Activated CD8-positive, alpha-beta T cell treated with anti-CD3 and anti-CD28 coated beads, Interleukin-2, amount 10 ng/mL, durations not matched to agents 7 days and 5 days (primary cell): ENCODE data around the gene ASTN2. TPM values are rescaled to one million over a fixed set of nuclear protein-coding genes. Genes with fewer than 3 reads are reported as not detected.

Experiments
- ATAC-seq: fragments of 150-1000 bp; cut with Tn5 transposase; one replicate; pipeline ENCODE4 v1.10.0; 2021; ENCODE audit warnings: moderate library complexity
- CTCF ChIA-PET: fragments of 350-600 bp; sonication (Branson Sonifier 250); formaldehyde crosslinking; loops from one replicate; lab custom pipeline; 2021; ENCODE audit warnings: antibody characterized with exemption; lab: Charles Lee
- POLR2A ChIA-PET: fragments of 350-600 bp; sonication (Branson Sonifier 250); formaldehyde crosslinking; loops from one replicate; lab custom pipeline; 2021; ENCODE audit warnings: antibody characterized with exemption; lab: Charles Lee
- DNase-seq: peaks from one replicate; pipeline ENCODE4 v3.0.0-alpha.2; 2020
- H3K27ac Mint-ChIP-seq: one replicate; pipeline ENCODE4 v1.8.0; 2021; ENCODE audit warnings: mild to moderate bottlenecking, mixed read lengths
- H3K27me3 Mint-ChIP-seq: one replicate; pipeline ENCODE4 v1.8.0; 2021; ENCODE audit warnings: low read depth, mixed read lengths
- H3K36me3 Mint-ChIP-seq: one replicate; pipeline ENCODE4 v1.8.0; 2021; ENCODE audit warnings: low read depth, mixed read lengths
- H3K4me1 Mint-ChIP-seq: one replicate; pipeline ENCODE4 v1.8.0; 2021; ENCODE audit warnings: low read depth, mixed read lengths
- H3K4me3 Mint-ChIP-seq: one replicate; pipeline ENCODE4 v1.8.0; 2021; ENCODE audit warnings: mild to moderate bottlenecking, mixed read lengths
- H3K9me3 Mint-ChIP-seq: one replicate; pipeline ENCODE4 v1.8.0; 2022; ENCODE audit warnings: mixed read lengths; ENCODE audit not compliant: insufficient read depth
- total RNA-seq, 2 experiments: library from RNA; stranded (reverse); gene quantifications; one replicate each; pipeline ENCODE4 v1.2.3, GENCODE V29; 2021

ASTN2 gene
- total RNA-seq, 2 experiments from 2014 or later: 4.7 to 4.9 TPM

DNA sequence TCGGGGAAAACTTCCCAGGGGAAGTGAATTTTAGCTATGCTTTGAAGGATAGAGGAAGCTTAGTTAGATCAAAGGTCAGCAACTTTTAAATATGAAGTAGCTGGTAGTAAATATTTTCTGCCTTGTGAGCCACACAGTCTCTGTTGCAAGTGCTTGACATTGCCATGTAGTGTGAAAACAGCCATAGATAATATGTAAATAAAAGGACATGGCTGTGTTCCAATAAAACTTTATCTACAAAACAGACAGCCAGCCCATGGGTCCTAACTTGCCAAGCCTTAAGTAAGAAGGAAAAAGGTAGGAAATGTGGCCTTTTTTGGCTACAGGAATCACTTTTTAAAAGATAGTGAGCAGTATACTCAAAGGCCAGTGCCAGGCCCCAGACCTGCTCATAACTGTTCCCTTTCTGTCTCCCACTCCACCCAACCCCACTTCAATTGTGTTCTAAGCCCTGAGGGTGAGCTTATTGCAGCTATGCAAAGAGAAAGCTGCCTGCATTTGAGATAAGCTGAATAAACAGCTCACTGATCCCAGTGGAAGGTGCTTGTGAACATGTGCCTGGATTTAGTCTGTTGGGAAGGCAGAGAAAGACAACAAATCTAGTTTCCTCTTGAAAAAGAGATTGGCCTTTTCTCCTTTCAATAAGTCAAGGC lies 840.7 kb downstream of the ASTN2 start:
- no peak overlapping the region for H3K27ac Mint-ChIP-seq
- ChIA-PET POLR2A (no interaction called here), CTCF (no interaction called here)
- H3K36me3 Mint-ChIP-seq: no peaks in the 10 kb centered on the region
- no peaks in the 10 kb centered on the region for H3K9me3 Mint-ChIP-seq
- no peaks in the 10 kb centered on the region for H3K27me3 Mint-ChIP-seq
- DNase-seq: no peak
- H3K4me3 Mint-ChIP-seq: no peak overlapping the region
- no peak for ATAC-seq
- no peaks in the 10 kb centered on the region for H3K4me1 Mint-ChIP-seq

- ChIA-PET POLR2A (no interaction called here), CTCF (interaction anchor here (1.0 to 1.3 kb wide), 5 partner anchors 12 to 981 kb away, joined by 3 to 6 read pairs (median 4); no protein-coding TSS in a partner anchor)
- Mint-ChIP-seq H3K27ac (no peak overlapping the region), H3K4me1 (no peaks in the 10 kb centered on the region), H3K27me3 (no peaks in the 10 kb centered on the region), H3K9me3 (no peaks in the 10 kb centered on the region), H3K36me3 (no peaks in the 10 kb centered on the region), H3K4me3 (no peak overlapping the region)
- ATAC-seq (peak; percentile 57), DNase-seq (peak; percentile 43)
These were observed 842.6 kb downstream of the ASTN2 start for GRCh38 chr9:116572095-116572748.

DNA sequence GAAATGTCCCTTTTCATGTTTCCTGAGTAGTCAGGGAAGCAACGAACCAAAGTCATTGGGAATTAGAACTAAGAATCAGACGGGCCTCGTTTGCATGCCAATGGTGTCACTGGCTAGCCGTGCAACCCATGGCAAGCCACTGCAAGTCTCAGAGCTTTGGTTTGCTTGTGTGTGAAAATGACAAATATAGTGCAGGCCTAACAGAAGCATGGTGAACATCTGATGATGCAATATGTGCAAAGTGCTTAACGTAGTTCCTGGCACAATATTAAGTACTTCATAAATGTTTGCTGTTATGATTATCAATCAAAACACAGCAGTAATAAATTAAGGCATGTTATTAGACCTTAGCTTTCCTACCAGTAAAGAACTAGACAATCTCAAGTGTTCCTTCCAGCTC lies 845.7 kb downstream of the ASTN2 start:
- CTCF ChIA-PET: no interaction called here
- Mint-ChIP-seq H3K4me1 (no peaks in the 10 kb centered on the region), H3K27me3 (no peaks in the 10 kb centered on the region), H3K36me3 (no peaks in the 10 kb centered on the region), H3K4me3 (no peak overlapping the region), H3K9me3 (no peaks in the 10 kb centered on the region), H3K27ac (no peak overlapping the region)
- POLR2A ChIA-PET: no interaction called here
- no peak for DNase-seq
- ATAC-seq: no peak

- ChIA-PET CTCF (no interaction called here), POLR2A (no interaction called here)
- Mint-ChIP-seq H3K27ac (no peak overlapping the region), H3K9me3 (no peaks in the 10 kb centered on the region), H3K27me3 (no peaks in the 10 kb centered on the region), H3K4me3 (no peak overlapping the region), H3K4me1 (no peaks in the 10 kb centered on the region), H3K36me3 (no peaks in the 10 kb centered on the region)
- no peak for DNase-seq
- ATAC-seq: no peak
These were observed 848.0 kb downstream of the ASTN2 start for GRCh38 chr9:116566677-116567488.

DNA sequence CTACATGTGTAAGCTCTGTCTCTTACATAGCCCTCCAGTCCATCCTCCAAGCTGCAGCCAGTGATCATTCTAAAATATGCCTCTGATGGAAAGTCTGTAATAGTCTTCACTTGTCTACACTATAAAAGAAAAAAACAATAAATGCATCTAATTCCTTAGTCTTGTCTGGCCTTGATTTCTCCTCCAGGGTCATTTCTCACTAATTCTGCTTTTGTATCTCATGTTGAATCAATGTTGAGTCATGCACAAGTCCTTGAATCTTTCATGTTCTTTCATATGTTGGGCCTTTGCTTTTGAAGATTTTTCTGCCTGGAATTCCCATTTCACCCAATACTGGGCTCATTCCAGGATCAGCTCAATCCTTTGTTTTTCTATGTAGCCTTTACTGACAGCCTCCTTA lies 848.9 kb downstream of the ASTN2 start:
- CTCF ChIA-PET: no interaction called here
- no peaks in the 10 kb centered on the region for H3K4me1 Mint-ChIP-seq
- no peaks in the 10 kb centered on the region for H3K9me3 Mint-ChIP-seq
- POLR2A ChIA-PET: no interaction called here
- H3K27ac Mint-ChIP-seq: no peak overlapping the region
- H3K36me3 Mint-ChIP-seq: no peaks in the 10 kb centered on the region
- ATAC-seq (no peak), DNase-seq (no peak)
- no peaks in the 10 kb centered on the region for H3K27me3 Mint-ChIP-seq
- H3K4me3 Mint-ChIP-seq: no peak overlapping the region

- no peaks in the 10 kb centered on the region for H3K9me3 Mint-ChIP-seq
- DNase-seq (no peak), ATAC-seq (no peak)
- CTCF ChIA-PET: no interaction called here
- H3K4me1 Mint-ChIP-seq: no peaks in the 10 kb centered on the region
- POLR2A ChIA-PET: no interaction called here
- no peak overlapping the region for H3K4me3 Mint-ChIP-seq
- no peaks in the 10 kb centered on the region for H3K36me3 Mint-ChIP-seq
- H3K27ac Mint-ChIP-seq: no peak overlapping the region
- H3K27me3 Mint-ChIP-seq: no peaks in the 10 kb centered on the region
These were observed 850.5 kb downstream of the ASTN2 start for GRCh38 chr9:116564266-116564793.

- POLR2A ChIA-PET: no interaction called here
- CTCF ChIA-PET: interaction anchor here (0.9 kb wide), 1 partner anchor 13 kb away, joined by 6 read pairs; no protein-coding TSS in a partner anchor
- no peaks in the 10 kb centered on the region for H3K27me3 Mint-ChIP-seq
- DNase-seq: no peak
- no peak overlapping the region for H3K4me3 Mint-ChIP-seq
- no peaks in the 10 kb centered on the region for H3K4me1 Mint-ChIP-seq
- no peaks in the 10 kb centered on the region for H3K36me3 Mint-ChIP-seq
- H3K27ac Mint-ChIP-seq: no peak overlapping the region
- ATAC-seq: no peak
- H3K9me3 Mint-ChIP-seq: no peaks in the 10 kb centered on the region
These were observed 855.9 kb downstream of the ASTN2 start for GRCh38 chr9:116558818-116559540.

DNA sequence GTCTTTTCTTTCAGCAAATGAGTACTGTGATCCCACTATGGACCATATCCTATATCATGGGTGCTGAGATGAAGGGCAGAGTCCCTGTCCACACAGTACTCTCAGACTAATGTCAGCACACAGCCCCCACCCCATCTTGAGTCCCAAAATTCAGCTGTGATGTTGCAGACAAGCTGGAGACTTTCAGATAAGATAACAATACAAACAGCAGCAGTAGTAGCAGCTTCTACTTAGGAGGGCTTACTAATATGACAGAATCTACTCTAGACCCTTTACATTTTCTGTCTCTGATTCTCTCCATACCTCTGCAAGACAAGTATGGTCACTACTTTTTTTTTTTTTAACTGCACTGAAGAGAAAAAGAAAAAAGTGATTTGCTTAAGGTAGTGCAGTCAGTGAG lies 856.8 kb downstream of the ASTN2 start:
- ChIA-PET CTCF (interaction anchor here (0.8 to 0.9 kb wide), 2 partner anchors 14 to 84 kb away, joined by 3 to 6 read pairs; no protein-coding TSS in a partner anchor), POLR2A (no interaction called here)
- Mint-ChIP-seq H3K27ac (no peak overlapping the region), H3K36me3 (no peaks in the 10 kb centered on the region), H3K4me3 (no peak overlapping the region), H3K4me1 (no peaks in the 10 kb centered on the region), H3K27me3 (no peaks in the 10 kb centered on the region), H3K9me3 (no peaks in the 10 kb centered on the region)
- no peak for ATAC-seq
- no peak for DNase-seq

DNA sequence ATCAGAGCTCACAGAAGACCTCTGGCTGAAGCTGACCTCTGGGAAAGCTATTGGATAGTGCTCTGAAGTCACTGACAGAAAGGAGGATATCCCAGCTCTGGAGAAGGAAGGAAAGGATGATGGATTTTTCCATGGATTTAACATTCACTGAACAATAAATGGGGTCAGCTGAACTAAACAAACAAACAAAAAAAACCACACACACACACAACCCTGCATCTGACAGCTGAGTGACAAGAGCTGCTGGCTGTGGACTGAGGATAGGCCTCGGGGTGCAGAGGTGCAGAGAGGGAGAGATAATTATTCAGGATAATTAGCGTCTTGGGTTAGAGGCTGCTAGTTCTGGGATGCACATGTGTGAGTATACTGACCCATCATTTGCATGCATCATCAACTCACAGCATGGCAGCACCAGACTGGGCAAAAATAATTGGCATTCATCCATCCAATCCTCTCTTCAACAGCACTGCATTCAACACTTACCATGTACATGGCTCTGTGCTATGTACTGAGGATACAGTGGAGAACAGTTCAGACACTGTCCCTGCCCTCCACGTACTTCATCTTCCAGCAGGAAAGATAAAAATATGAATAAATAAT lies 859.2 kb downstream of the ASTN2 start:
- no peak overlapping the region for H3K4me3 Mint-ChIP-seq
- DNase-seq (no peak), ATAC-seq (no peak)
- no peaks in the 10 kb centered on the region for H3K9me3 Mint-ChIP-seq
- ChIA-PET POLR2A (no interaction called here), CTCF (no interaction called here)
- H3K27me3 Mint-ChIP-seq: no peaks in the 10 kb centered on the region
- no peaks in the 10 kb centered on the region for H3K36me3 Mint-ChIP-seq
- no peak overlapping the region for H3K27ac Mint-ChIP-seq
- H3K4me1 Mint-ChIP-seq: no peaks in the 10 kb centered on the region

DNA sequence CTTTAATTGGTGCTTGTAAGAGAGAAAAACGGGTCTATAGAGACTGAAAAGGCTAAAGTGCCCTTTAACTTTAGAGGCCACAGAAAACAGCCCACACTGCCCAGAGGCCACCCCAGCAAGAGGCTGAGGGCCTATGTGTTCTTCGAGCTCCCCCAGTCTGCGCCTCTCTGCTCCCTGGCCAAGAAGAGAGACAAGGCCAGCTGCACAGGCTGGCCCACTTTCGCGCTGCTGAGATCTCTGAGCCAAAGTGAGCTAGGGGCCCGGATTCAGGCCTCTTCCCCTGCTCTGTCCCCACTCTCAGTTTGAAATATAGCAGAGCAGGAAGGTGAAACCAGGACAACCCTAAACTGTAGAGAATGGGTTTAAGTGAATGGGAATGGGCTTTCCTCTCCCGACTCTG lies 859.7 kb downstream of the ASTN2 start:
- H3K27me3 Mint-ChIP-seq: no peaks in the 10 kb centered on the region
- POLR2A ChIA-PET: no interaction called here

DNA sequence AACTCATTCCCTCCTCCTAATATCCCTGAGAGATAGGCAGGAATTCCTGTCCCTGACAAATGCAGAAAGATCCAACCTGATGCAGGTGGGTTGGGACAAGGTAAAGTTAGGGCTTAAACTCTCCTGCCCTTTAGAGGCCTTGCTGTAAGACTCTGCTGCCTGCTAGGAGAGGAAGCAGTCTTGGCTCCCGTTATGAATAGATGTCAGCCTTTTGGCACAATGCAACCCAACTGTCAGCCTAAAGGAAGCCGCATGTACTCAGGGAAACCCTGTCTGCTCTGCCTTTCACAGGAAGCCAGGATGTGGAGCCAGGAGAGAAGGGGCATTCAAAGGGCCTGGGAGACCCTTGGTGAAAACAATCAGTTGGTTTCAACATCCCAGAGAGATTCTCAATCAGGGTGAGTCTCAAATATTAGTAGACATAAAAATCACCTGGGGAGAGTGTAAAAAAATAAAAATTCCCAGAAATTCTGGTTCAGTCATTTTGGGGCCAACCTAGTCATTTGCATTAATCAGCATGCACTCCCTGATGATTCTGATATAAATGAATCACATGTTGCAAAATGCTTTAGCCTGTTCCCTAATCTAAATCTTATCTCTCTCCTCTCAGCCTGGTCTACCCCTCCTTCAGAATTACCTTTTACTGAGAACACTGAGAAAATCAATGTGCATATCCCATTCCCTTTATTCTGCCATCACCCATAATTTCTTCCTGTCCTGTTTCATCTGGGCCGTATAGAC lies 864.0 kb downstream of the ASTN2 start:
- DNase-seq: no peak
- H3K4me1 Mint-ChIP-seq: peaks cover 4% of the 10 kb centered on the region
- no peak overlapping the region for H3K27ac Mint-ChIP-seq
- ChIA-PET POLR2A (no interaction called here), CTCF (no interaction called here)
- ATAC-seq: no peak
- H3K4me3 Mint-ChIP-seq: no peak overlapping the region
- H3K9me3 Mint-ChIP-seq: no peaks in the 10 kb centered on the region
- no peaks in the 10 kb centered on the region for H3K27me3 Mint-ChIP-seq
- no peaks in the 10 kb centered on the region for H3K36me3 Mint-ChIP-seq

More for the DNA sequence above, 859.7 kb downstream of the ASTN2 start:
- Mint-ChIP-seq H3K4me3 (no peak overlapping the region), H3K36me3 (no peaks in the 10 kb centered on the region), H3K27ac (no peak overlapping the region), H3K4me1 (no peaks in the 10 kb centered on the region), H3K9me3 (no peaks in the 10 kb centered on the region)
- CTCF ChIA-PET: no interaction called here
- DNase-seq (no peak), ATAC-seq (no peak)
